Adrenal gland (tissue), 12 donors: Measurements from ENCODE around the gene SVIL. TPM values are rescaled to one million over a fixed set of nuclear protein-coding genes. Genes with fewer than 3 reads are reported as not detected.

Experiments
- DNase-seq, 7 donors: peaks; one replicate each; pipeline ENCODE4 v3.0.0-alpha.2; 2019 to 2020
- H3K27ac ChIP-seq, 5 donors: fragments of 200-600 bp; sonication (generic) in 4 of 5; 1 replicate in 3 of 5; 2 replicates in 2 of 5; pipeline versions ENCODE4 v1.5.1 to v1.8.0; 2016 to 2020; ENCODE audit warnings: mild to moderate bottlenecking in 1 of 5
- H3K27me3 ChIP-seq: fragments of 200-600 bp; 2 replicates; pipeline ENCODE4 v1.8.0; 2021
- H3K36me3 ChIP-seq, 2 donors: fragments of 200-600 bp; replicated peaks in 1 of 2; 1 replicate in 1 of 2; 2 replicates in 1 of 2; pipeline versions ENCODE4 v1.5.1 to v1.8.0; 2018 to 2022
- H3K4me1 ChIP-seq, 2 donors: fragments of 200-600 bp; replicated peaks in 1 of 2; 1 replicate in 1 of 2; 2 replicates in 1 of 2; pipeline versions ENCODE4 v1.5.1 to v1.8.0; 2018 to 2021
- H3K4me3 ChIP-seq, 4 donors: fragments of 200-600 bp; sonication (generic) in 3 of 4; one replicate each; pipeline ENCODE4 v1.5.1; 2016 to 2018
- H3K9me3 ChIP-seq, 3 donors: fragments of 200-600 bp; sonication (generic) in 1 of 3; replicated peaks in 1 of 3; 1 replicate in 2 of 3; 2 replicates in 1 of 3; pipeline versions ENCODE4 v1.5.1 to v1.8.0; 2016 to 2021
- POLR2A ChIP-seq, 2 donors: fragments of 450-650 bp; IDR thresholded peaks; one replicate each; pipeline ENCODE4 v1.6.1; 2017; ENCODE audit warnings: antibody characterized with exemption in 2 of 2, mild to moderate bottlenecking in 2 of 2, moderate library complexity in 1 of 2
- WGBS, 4 donors: extraction: QIAGEN DNeasy Blood & Tissue Kit in 2 of 4; methylation state at CpG; one replicate each; pipeline versions ENCODE4 v1.1.5 to v1.1.7; 2013 to 2017; 5-methylcytosine and 5-hydroxymethylcytosine counted together
- intact Hi-C, 2 donors: fragments of 100-400 bp; cut with DNase I; formaldehyde crosslinking; loops; one replicate each; pipeline versions ENCODE4 v1.14.1 to v1.15.0; 2022 to 2023
- polyA plus RNA-seq, 3 donors: library from polyadenylated mRNA; stranded (reverse); fragments of 200-250 nt in 2 of 3; fragments of 350-450 nt in 1 of 3; fragmentation: Illumina TruSeq in 1 of 3; extraction: RNeasy Lipid Tissue Mini Kit (QIAGEN cat#74804) in 1 of 3; gene quantifications; one replicate each; pipeline ENCODE4 v1.2.3, GENCODE V29; 2013 to 2014
- total RNA-seq, 9 donors: library from RNA; depleted of rRNA in 4 of 9; stranded (reverse); fragments of >200 nt in 4 of 9; fragments of 120-200 nt in 1 of 9; fragmentation: NEBNext Ultra II Directional in 1 of 9; extraction: Animal tissue kit (Norgen Biotek cat#: 25700) in 1 of 9; gene quantifications; one replicate each; pipeline versions ENCODE4 v1.1.0 to v1.2.4, GENCODE V29; 2013 to 2023
- TF ChIP-seq, protein P1 (sequence below), 6 experiments: fragments of 450-650 bp in 4 of 6; fragments of 200-600 bp in 2 of 6; sonication (generic) in 1 of 6; IDR thresholded peaks; 1 replicate in 5 of 6; 2 replicates in 1 of 6; pipeline versions ENCODE4 v1.5.1 to v1.8.0; 2016 to 2021; ENCODE audit warnings: antibody characterized with exemption in 6 of 6, mild to moderate bottlenecking in 2 of 6, moderate library complexity in 1 of 6
- donor health status: healthy with polysubstance abuse.
- donor health status: Bipolar disorder and iron deficiency.
- donor health status: DM: yes; HTN: yes; CAD: no.
- donor health status: DM: no; HTN: no; CAD: no.
- donor health status: DM: no; HTN: no; CAD: no.
- donor health status: DM: yes; HTN: yes; CAD: no.

Gene SVIL
- total and polyA plus RNA-seq, 12 donors = 6.7 to 73.1 (median 26.0) TPM

DNA sequence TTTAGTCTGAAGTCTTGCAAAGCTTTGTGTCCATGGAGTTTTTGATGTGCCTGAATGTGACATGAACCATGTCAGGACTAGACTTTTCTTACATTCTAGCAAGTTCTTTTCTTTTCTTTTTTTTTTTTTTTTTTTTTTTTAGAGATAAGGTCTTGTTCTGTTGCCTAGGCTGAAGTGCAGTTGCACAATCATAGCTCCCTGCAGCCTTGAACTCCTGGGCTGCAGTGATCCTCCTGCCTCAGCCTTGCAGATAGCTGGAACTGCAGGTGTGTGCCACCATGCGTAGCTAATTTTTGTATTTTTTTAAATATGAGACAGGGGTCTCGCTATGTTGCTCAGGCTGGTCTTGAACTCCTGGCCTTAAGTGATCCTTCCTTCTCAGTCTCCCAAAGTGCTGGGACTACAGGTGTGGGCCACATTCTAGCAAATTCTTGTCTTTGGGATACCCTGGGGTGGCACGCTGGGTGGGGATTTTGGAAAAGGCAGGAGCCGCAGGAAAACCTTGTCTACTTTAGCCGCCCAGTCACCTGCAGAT, 152.8 kb downstream of the SVIL start:
- H3K36me3 ChIP-seq = peaks cover 0 to 20% of the 10 kb centered on the region in 2 donors
- peak in 5 of 7 donors; percentile 48 to 75 (median 70) for DNase-seq
- 72 to 80% (median 78%) methylated on average over 5 of the region's 5 CpGs for WGBS, 4 donors
- no peaks in the 10 kb centered on the region for H3K27me3 ChIP-seq
- no peaks in the 10 kb centered on the region for H3K9me3 ChIP-seq
- intact Hi-C loops = no loop called here
- peak overlapping the region in 3 of 5 donors; percentile 24 to 59 (median 48) for H3K27ac ChIP-seq
- no peak overlapping the region for H3K4me3 ChIP-seq
- H3K4me1 ChIP-seq = peaks cover 13 to 23% of the 10 kb centered on the region in 2 donors
- no peak for TF ChIP-seq POLR2A (IDR thresholded peaks at IDR 0.05)
- TF ChIP-seq, protein P1, sequence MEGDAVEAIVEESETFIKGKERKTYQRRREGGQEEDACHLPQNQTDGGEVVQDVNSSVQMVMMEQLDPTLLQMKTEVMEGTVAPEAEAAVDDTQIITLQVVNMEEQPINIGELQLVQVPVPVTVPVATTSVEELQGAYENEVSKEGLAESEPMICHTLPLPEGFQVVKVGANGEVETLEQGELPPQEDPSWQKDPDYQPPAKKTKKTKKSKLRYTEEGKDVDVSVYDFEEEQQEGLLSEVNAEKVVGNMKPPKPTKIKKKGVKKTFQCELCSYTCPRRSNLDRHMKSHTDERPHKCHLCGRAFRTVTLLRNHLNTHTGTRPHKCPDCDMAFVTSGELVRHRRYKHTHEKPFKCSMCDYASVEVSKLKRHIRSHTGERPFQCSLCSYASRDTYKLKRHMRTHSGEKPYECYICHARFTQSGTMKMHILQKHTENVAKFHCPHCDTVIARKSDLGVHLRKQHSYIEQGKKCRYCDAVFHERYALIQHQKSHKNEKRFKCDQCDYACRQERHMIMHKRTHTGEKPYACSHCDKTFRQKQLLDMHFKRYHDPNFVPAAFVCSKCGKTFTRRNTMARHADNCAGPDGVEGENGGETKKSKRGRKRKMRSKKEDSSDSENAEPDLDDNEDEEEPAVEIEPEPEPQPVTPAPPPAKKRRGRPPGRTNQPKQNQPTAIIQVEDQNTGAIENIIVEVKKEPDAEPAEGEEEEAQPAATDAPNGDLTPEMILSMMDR (IDR thresholded peaks at IDR 0.05) = peak in 1 of 6 experiments; percentile 6

- TF ChIP-seq POLR2A (IDR thresholded peaks at IDR 0.05) = no peak
- TF ChIP-seq, protein P1 (IDR thresholded peaks at IDR 0.05) = no peak
- WGBS, 4 donors = 85 to 90% (median 87%) methylated on average over 23 to 28 of the region's 28 CpGs
- Histone ChIP-seq H3K27me3 (no peaks in the 10 kb centered on the region), H3K27ac (peak overlapping the region in 1 of 5 donors; percentile 26), H3K9me3 (no peaks in the 10 kb centered on the region), H3K36me3 (peaks cover 0 to 11% of the 10 kb centered on the region in 2 donors), H3K4me1 (peaks cover 14 to 23% of the 10 kb centered on the region in 2 donors), H3K4me3 (no peak overlapping the region)
- intact Hi-C loops = no loop called here
- peak in 1 of 7 donors; percentile 52 for DNase-seq
Observed at GRCh38 chr10:29479981-29480954, 154.5 kb downstream of the SVIL start.

GRCh38 chr10:29479081-29479925, 155.5 kb downstream of the SVIL start:
- H3K27me3 ChIP-seq = no peaks in the 10 kb centered on the region
- H3K9me3 ChIP-seq = no peaks in the 10 kb centered on the region
- DNase-seq = peak in 1 of 7 donors; percentile 51
- H3K36me3 ChIP-seq = peaks cover 0 to 6% of the 10 kb centered on the region in 2 donors
- H3K27ac ChIP-seq = peak overlapping the region in 1 of 5 donors; percentile 26
- H3K4me3 ChIP-seq = no peak overlapping the region
- TF ChIP-seq POLR2A (IDR thresholded peaks at IDR 0.05) = no peak
- TF ChIP-seq, protein P1 (IDR thresholded peaks at IDR 0.05) = no peak
- intact Hi-C loops = no loop called here
- peaks cover 14 to 23% of the 10 kb centered on the region in 2 donors for H3K4me1 ChIP-seq
- 79 to 87% (median 85%) methylated on average over 8 to 12 of the region's 12 CpGs for WGBS, 4 donors
